OCI-LY7 (cell line): ENCODE measurements around the gene TPSB2.
"Not testable (repeated sequence)": the region's sequence is repeated elsewhere in the genome, so short reads cannot be mapped to it uniquely, and the experiment has no call there.

Source experiments
- CTCF ChIP-seq: fragments of 200-600 bp; sonication (generic); conservative IDR thresholded peaks from 2 replicates; pipeline ENCODE4 v1.5.1; 2014; ENCODE audit warnings: mild to moderate bottlenecking, antibody characterized with exemption, low read length, moderate library complexity, mixed read lengths
- EZH2phosphoT487 ChIP-seq: fragments of 200-600 bp; sonication (generic); IDR thresholded peaks from 2 replicates; pipeline ENCODE4 v1.6.1; 2018; ENCODE audit warnings: low read depth, borderline replicate concordance, mild to moderate bottlenecking, mixed run types, antibody characterized with exemption, low read length, moderate library complexity, mixed read lengths

GRCh38 chr16:1239575-1239974 lies 9.6 kb upstream of the TPSB2 start:
- not testable (repeated sequence) for TF ChIP-seq CTCF, EZH2phosphoT487
